SU-DHL-6 (cell line): Measurements from ENCODE around the gene NSMCE3.

Experiments used
- CTCF ChIP-seq: fragments of 200-600 bp; sonication (generic); IDR thresholded peaks from one replicate; pipeline ENCODE4 v1.5.1; 2017; ENCODE audit warnings: antibody characterized with exemption, mild to moderate bottlenecking, low read length, moderate library complexity; ENCODE audit not compliant: insufficient read depth, poor library complexity, severe bottlenecking
- EZH2phosphoT487 ChIP-seq: fragments of 200-600 bp; sonication (generic), shearing (Covaris generic); conservative IDR thresholded peaks from 2 replicates; pipeline ENCODE4 v1.6.1; 2018; ENCODE audit warnings: mild to moderate bottlenecking, antibody characterized with exemption, low read length, moderate library complexity, mixed read lengths

- TF ChIP-seq CTCF (no peak), EZH2phosphoT487 (no peak)
These were observed 30.2 kb upstream of the NSMCE3 start for GRCh38 chr15:29299784-29300183.
